Activated CD4-positive, alpha-beta T cell treated with anti-CD3 and anti-CD28 coated beads for 24 hours (primary cell): ENCODE results near the gene DNAJB6.
A peak's percentile ranks its signal among the peaks of the same experiment; 100 is the strongest.
"Not testable (repeated sequence)": the region's sequence is repeated elsewhere in the genome, so short reads cannot be mapped to it uniquely, and the experiment has no call there.

Source experiments
- DNase-seq, 2 donors: peaks; one replicate each; pipeline ENCODE4 v3.0.0-alpha.2; 2020; ENCODE audit warnings: low read depth in 2 of 2

DNAJB6 gene

GRCh38 chr7:157323401-157323800 is 13.4 kb upstream of the DNAJB6 start:
- DNase-seq: no peak

GRCh38 chr7:157329447-157329846 is 7.4 kb upstream of the DNAJB6 start:
- no peak for DNase-seq

GRCh38 chr7:157330567-157330966 is 6.2 kb upstream of the DNAJB6 start:
- not testable (repeated sequence) for DNase-seq

GRCh38 chr7:157331049-157331448 is 5.8 kb upstream of the DNAJB6 start:
- DNase-seq: not testable (repeated sequence)

- no peak for DNase-seq
Measured at GRCh38 chr7:157335236-157335635, 1.6 kb upstream of the DNAJB6 start.

GRCh38 chr7:157335991-157336382 is 817 bp upstream of the DNAJB6 start:
- DNase-seq: no peak

GRCh38 chr7:157337316-157338149 is 729 bp downstream of the DNAJB6 start:
- peak; percentile 54 to 60 for DNase-seq

- DNase-seq: peak; percentile 43 to 44
Measured at GRCh38 chr7:157339777-157340677, 3.2 kb downstream of the DNAJB6 start.

- DNase-seq: no peak
Measured at GRCh38 chr7:157347217-157347904, 10.6 kb downstream of the DNAJB6 start.

- no peak for DNase-seq
Measured at GRCh38 chr7:157348548-157348947, 11.7 kb downstream of the DNAJB6 start.

- DNase-seq: no peak
Measured at GRCh38 chr7:157352516-157352915, 15.7 kb downstream of the DNAJB6 start.

GRCh38 chr7:157355784-157356511 is 19.1 kb downstream of the DNAJB6 start:
- no peak for DNase-seq

- no peak for DNase-seq
Measured at GRCh38 chr7:157357129-157358040, 20.6 kb downstream of the DNAJB6 start.

GRCh38 chr7:157358041-157358752 is 21.4 kb downstream of the DNAJB6 start:
- DNase-seq: no peak

GRCh38 chr7:157358753-157359096 is 21.9 kb downstream of the DNAJB6 start:
- DNase-seq: no peak

- DNase-seq: no peak
Measured at GRCh38 chr7:157359581-157359980, 22.8 kb downstream of the DNAJB6 start.

- no peak for DNase-seq
Measured at GRCh38 chr7:157360483-157361025, 23.8 kb downstream of the DNAJB6 start.

GRCh38 chr7:157361537-157361936 is 24.7 kb downstream of the DNAJB6 start:
- DNase-seq: no peak

GRCh38 chr7:157362729-157363128 is 25.9 kb downstream of the DNAJB6 start:
- DNase-seq: no peak

- DNase-seq: no peak
Measured at GRCh38 chr7:157366722-157367121, 29.9 kb downstream of the DNAJB6 start.
